Testis (tissue), 3 donors: Measurements from ENCODE around the gene GRIA1. TPM values are rescaled to one million over a fixed set of nuclear protein-coding genes. Genes with fewer than 3 reads are reported as not detected.

Experiments
- DNase-seq: peaks from one replicate; pipeline ENCODE4 v3.0.0-alpha.2; 2019
- H3K27ac ChIP-seq, 2 donors: fragments of 200-600 bp; sonication (generic); one replicate each; pipeline ENCODE4 v1.5.1; 2019
- H3K27me3 ChIP-seq: fragments of 200-600 bp; sonication (generic); one replicate; pipeline ENCODE4 v1.5.1; 2019
- H3K36me3 ChIP-seq: fragments of 200-600 bp; sonication (generic); one replicate; pipeline ENCODE4 v1.5.1; 2017; ENCODE audit warnings: low read depth; ENCODE audit errors: missing control alignments
- H3K4me1 ChIP-seq: fragments of 200-600 bp; sonication (generic); one replicate; pipeline ENCODE4 v1.5.1; 2019
- H3K4me3 ChIP-seq, 2 donors: fragments of 200-600 bp; sonication (generic); one replicate each; pipeline ENCODE4 v1.5.1; 2017 to 2019
- H3K9me3 ChIP-seq: fragments of 200-600 bp; sonication (generic); one replicate; pipeline ENCODE4 v1.5.1; 2017
- CTCF ChIP-seq, 3 experiments: fragments of 450-650 bp in 2 of 3; fragments of 200-600 bp in 1 of 3; sonication (generic) in 1 of 3; IDR thresholded peaks; one replicate each; pipeline ENCODE4 v1.5.1; 2016 to 2019; ENCODE audit warnings: antibody characterized with exemption in 3 of 3, mild to moderate bottlenecking in 2 of 3, moderate library complexity in 1 of 3
- POLR2A ChIP-seq: fragments of 450-650 bp; IDR thresholded peaks from one replicate; pipeline ENCODE4 v1.6.1; 2017; ENCODE audit warnings: antibody characterized with exemption, mild to moderate bottlenecking, moderate library complexity
- WGBS, 2 donors: methylation state at CpG; one replicate each; pipeline ENCODE4 v1.1.5; 2018; 5-methylcytosine and 5-hydroxymethylcytosine counted together
- intact Hi-C: fragments of 100-400 bp; cut with DNase I; formaldehyde crosslinking; loops from one replicate; pipeline ENCODE4 v1.15.1; 2023; ENCODE audit warnings: low total_unique reads
- polyA plus RNA-seq: library from polyadenylated mRNA; stranded (reverse); fragments of 350-450 nt; fragmentation: Illumina TruSeq; extraction: RNeasy Lipid Tissue Mini Kit (QIAGEN cat#74804); gene quantifications from one replicate; pipeline ENCODE4 v1.2.3, GENCODE V29; 2014; ENCODE audit warnings: low read depth, low replicate concordance; ENCODE audit not compliant: insufficient read depth
- total RNA-seq, 2 donors: library from RNA; depleted of rRNA; stranded (reverse); fragments of >200 nt; gene quantifications; one replicate each; pipeline ENCODE4 v1.2.3, GENCODE V29; 2016

Gene GRIA1
- total and polyA plus RNA-seq, 3 donors from 2014 or later = 0.93 to 5.4 (median 3.5) TPM

GRCh38 chr5:153816870-153817269 lies 326.4 kb downstream of the GRIA1 start:
- H3K4me3 ChIP-seq = no peak overlapping the region
- H3K9me3 ChIP-seq = no peaks in the 10 kb centered on the region
- intact Hi-C loops = no loop called here
- 87 to 90% methylated on average over 2 of the region's 2 CpGs for WGBS, 2 donors
- H3K36me3 ChIP-seq = no peaks in the 10 kb centered on the region
- H3K4me1 ChIP-seq = no peaks in the 10 kb centered on the region
- TF ChIP-seq CTCF (IDR thresholded peaks at IDR 0.05) (no peak), POLR2A (no peak)
- H3K27ac ChIP-seq = no peak overlapping the region
- DNase-seq = no peak
- no peaks in the 10 kb centered on the region for H3K27me3 ChIP-seq

DNA sequence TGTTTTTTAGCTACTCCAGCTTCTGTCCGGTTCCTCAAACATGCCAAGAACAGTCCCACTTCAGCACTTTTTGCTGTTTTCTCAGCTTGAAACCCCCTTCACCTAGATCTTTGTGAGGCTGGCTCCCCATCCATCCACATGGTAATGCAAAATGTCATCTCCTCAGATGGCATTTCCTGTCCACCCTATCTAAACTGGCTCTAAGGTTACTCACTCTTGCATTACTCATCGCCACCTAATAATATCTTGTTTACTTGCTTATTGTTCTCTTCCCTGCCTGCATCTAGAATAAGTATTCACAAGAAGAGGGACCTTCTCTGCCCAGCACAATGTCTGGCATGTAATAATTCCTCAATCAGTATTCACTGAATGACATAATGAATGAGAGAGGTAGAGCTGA lies 328.2 kb downstream of the GRIA1 start:
- 96 to 97% methylated on average over 2 of the region's 2 CpGs for WGBS, 2 donors
- TF ChIP-seq POLR2A = no peak
- no peak for TF ChIP-seq CTCF (IDR thresholded peaks at IDR 0.05)
- no peak for DNase-seq
- no peaks in the 10 kb centered on the region for H3K9me3 ChIP-seq
- H3K4me1 ChIP-seq = no peaks in the 10 kb centered on the region
- intact Hi-C loops = no loop called here
- no peaks in the 10 kb centered on the region for H3K27me3 ChIP-seq
- H3K36me3 ChIP-seq = no peaks in the 10 kb centered on the region
- H3K4me3 ChIP-seq = no peak overlapping the region
- H3K27ac ChIP-seq = no peak overlapping the region

- Histone ChIP-seq H3K4me1 (no peaks in the 10 kb centered on the region), H3K27ac (no peak overlapping the region), H3K27me3 (no peaks in the 10 kb centered on the region), H3K9me3 (no peaks in the 10 kb centered on the region), H3K36me3 (no peaks in the 10 kb centered on the region), H3K4me3 (no peak overlapping the region)
- DNase-seq = no peak
- WGBS, 2 donors = 65 to 67% methylated on average over 3 of the region's 3 CpGs
- TF ChIP-seq POLR2A (no peak), CTCF (IDR thresholded peaks at IDR 0.05) (no peak)
- intact Hi-C loops = no loop called here
Observed at GRCh38 chr5:153823036-153823435, 332.6 kb downstream of the GRIA1 start.

GRCh38 chr5:153824909-153825308 lies 334.4 kb downstream of the GRIA1 start:
- no peaks in the 10 kb centered on the region for H3K27me3 ChIP-seq
- no peak for DNase-seq
- H3K9me3 ChIP-seq = no peaks in the 10 kb centered on the region
- no peak overlapping the region for H3K27ac ChIP-seq
- H3K36me3 ChIP-seq = no peaks in the 10 kb centered on the region
- no peak for TF ChIP-seq CTCF (IDR thresholded peaks at IDR 0.05)
- no peak for TF ChIP-seq POLR2A
- 57 to 62% methylated on average over 6 of the region's 6 CpGs for WGBS, 2 donors
- H3K4me1 ChIP-seq = no peaks in the 10 kb centered on the region
- no peak overlapping the region for H3K4me3 ChIP-seq
- intact Hi-C loops = no loop called here

- Histone ChIP-seq H3K27me3 (no peaks in the 10 kb centered on the region), H3K4me3 (no peak overlapping the region), H3K36me3 (no peaks in the 10 kb centered on the region), H3K9me3 (no peaks in the 10 kb centered on the region), H3K27ac (no peak overlapping the region), H3K4me1 (no peaks in the 10 kb centered on the region)
- intact Hi-C loops = no loop called here
- 56 to 75% methylated on average over 4 of the region's 4 CpGs for WGBS, 2 donors
- DNase-seq = no peak
- TF ChIP-seq CTCF (IDR thresholded peaks at IDR 0.05) = no peak
- TF ChIP-seq POLR2A = no peak
Observed at GRCh38 chr5:153827397-153827796, 336.9 kb downstream of the GRIA1 start.
